Prostate gland (tissue), 2 donors: ENCODE data around the gene ZHX3.

Source experiments
- POLR2A ChIP-seq: fragments of 450-650 bp; IDR thresholded peaks from one replicate; pipeline ENCODE4 v1.6.1; 2016; ENCODE audit warnings: antibody characterized with exemption, mild to moderate bottlenecking
- POLR2AphosphoS5 ChIP-seq: sonication (generic); formaldehyde crosslinking; IDR thresholded peaks from one replicate; pipeline ENCODE4 v1.6.1; 2017; ENCODE audit warnings: antibody characterized with exemption
- TF ChIP-seq, protein P1 (sequence below), 4 experiments: fragments of 200-600 bp in 2 of 4; fragments of 450-650 bp in 2 of 4; sonication (generic) in 2 of 4; IDR thresholded peaks; 1 replicate in 3 of 4; 2 replicates in 1 of 4; pipeline ENCODE4 v1.5.1; 2016 to 2019; ENCODE audit warnings: antibody characterized with exemption in 4 of 4, mild to moderate bottlenecking in 2 of 4, moderate library complexity in 2 of 4

GRCh38 chr20:41320441-41320840 is 2.9 kb upstream of the ZHX3 start:
- TF ChIP-seq, protein P1, sequence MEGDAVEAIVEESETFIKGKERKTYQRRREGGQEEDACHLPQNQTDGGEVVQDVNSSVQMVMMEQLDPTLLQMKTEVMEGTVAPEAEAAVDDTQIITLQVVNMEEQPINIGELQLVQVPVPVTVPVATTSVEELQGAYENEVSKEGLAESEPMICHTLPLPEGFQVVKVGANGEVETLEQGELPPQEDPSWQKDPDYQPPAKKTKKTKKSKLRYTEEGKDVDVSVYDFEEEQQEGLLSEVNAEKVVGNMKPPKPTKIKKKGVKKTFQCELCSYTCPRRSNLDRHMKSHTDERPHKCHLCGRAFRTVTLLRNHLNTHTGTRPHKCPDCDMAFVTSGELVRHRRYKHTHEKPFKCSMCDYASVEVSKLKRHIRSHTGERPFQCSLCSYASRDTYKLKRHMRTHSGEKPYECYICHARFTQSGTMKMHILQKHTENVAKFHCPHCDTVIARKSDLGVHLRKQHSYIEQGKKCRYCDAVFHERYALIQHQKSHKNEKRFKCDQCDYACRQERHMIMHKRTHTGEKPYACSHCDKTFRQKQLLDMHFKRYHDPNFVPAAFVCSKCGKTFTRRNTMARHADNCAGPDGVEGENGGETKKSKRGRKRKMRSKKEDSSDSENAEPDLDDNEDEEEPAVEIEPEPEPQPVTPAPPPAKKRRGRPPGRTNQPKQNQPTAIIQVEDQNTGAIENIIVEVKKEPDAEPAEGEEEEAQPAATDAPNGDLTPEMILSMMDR (IDR thresholded peaks at IDR 0.05), result no peak
- no peak for TF ChIP-seq POLR2A
- no peak for TF ChIP-seq POLR2AphosphoS5
